Spleen (tissue), 11 donors: ENCODE data around the gene CCNI. TPM values are rescaled to one million over a fixed set of nuclear protein-coding genes. Genes with fewer than 3 reads are reported as not detected.

ENCODE experiments used
- DNase-seq: peaks from one replicate; pipeline ENCODE4 v3.0.0-alpha.2; 2020
- H3K27ac ChIP-seq, 8 donors: fragments of 200-600 bp; sonication (generic) in 7 of 8; 1 replicate in 4 of 8; 2 replicates in 4 of 8; pipeline versions ENCODE4 v1.5.0 to v1.8.0; 2016 to 2021; ENCODE audit warnings: inconsistent platforms in 4 of 8, mild to moderate bottlenecking in 4 of 8, moderate library complexity in 1 of 8
- H3K27me3 ChIP-seq, 7 donors: fragments of 200-600 bp; sonication (generic) in 6 of 7; replicated peaks in 1 of 7; 1 replicate in 4 of 7; 2 replicates in 3 of 7; pipeline versions ENCODE4 v1.5.0 to v1.8.0; 2016 to 2021; ENCODE audit warnings: inconsistent platforms in 3 of 7, mild to moderate bottlenecking in 1 of 7
- H3K36me3 ChIP-seq, 6 donors: fragments of 200-600 bp; sonication (generic) in 5 of 6; 1 replicate in 4 of 6; 2 replicates in 2 of 6; pipeline versions ENCODE4 v1.5.0 to v1.8.0; 2016 to 2021; ENCODE audit warnings: inconsistent platforms in 2 of 6
- H3K4me1 ChIP-seq, 6 donors: fragments of 200-600 bp; sonication (generic) in 5 of 6; 1 replicate in 3 of 6; 2 replicates in 3 of 6; pipeline versions ENCODE4 v1.5.0 to v1.8.0; 2016 to 2021; ENCODE audit warnings: inconsistent platforms in 3 of 6
- H3K4me3 ChIP-seq, 8 donors: fragments of 200-600 bp; sonication (generic) in 7 of 8; 1 replicate in 4 of 8; 2 replicates in 4 of 8; pipeline versions ENCODE4 v1.5.0 to v1.8.0; 2016 to 2021; ENCODE audit warnings: inconsistent platforms in 4 of 8, mild to moderate bottlenecking in 4 of 8, moderate library complexity in 2 of 8
- H3K9me3 ChIP-seq, 8 donors: fragments of 200-600 bp; sonication (generic) in 7 of 8; 1 replicate in 4 of 8; 2 replicates in 4 of 8; pipeline versions ENCODE4 v1.5.0 to v1.8.0; 2016 to 2021; ENCODE audit warnings: inconsistent platforms in 4 of 8
- POLR2A ChIP-seq, 3 donors: fragments of 450-650 bp; IDR thresholded peaks; one replicate each; pipeline ENCODE4 v1.5.1; 2017; ENCODE audit warnings: antibody characterized with exemption in 3 of 3, mild to moderate bottlenecking in 1 of 3
- POLR2AphosphoS5 ChIP-seq, 3 donors: sonication (generic); formaldehyde crosslinking; IDR thresholded peaks; one replicate each; pipeline ENCODE4 v1.5.1; 2017; ENCODE audit warnings: antibody characterized with exemption in 3 of 3
- WGBS, 5 donors: extraction: QIAGEN DNeasy Blood & Tissue Kit in 3 of 5; methylation state at CpG; one replicate each; pipeline versions ENCODE4 v1.1.5 to v1.1.7; 2013 to 2018; 5-methylcytosine and 5-hydroxymethylcytosine counted together
- intact Hi-C: fragments of 100-400 bp; cut with DNase I; formaldehyde crosslinking; loops from one replicate; pipeline ENCODE4 v1.15.0; 2023; ENCODE audit warnings: low total_unique reads
- polyA plus RNA-seq, 3 donors: library from polyadenylated mRNA; stranded (reverse); fragments of 200-250 nt; gene quantifications; one replicate each; pipeline ENCODE4 v1.2.1, GENCODE V29; 2013
- total RNA-seq, 7 donors: library from RNA; depleted of rRNA in 3 of 7; stranded (reverse); fragments of >200 nt in 3 of 7; fragmentation: NEBNext Ultra II Directional in 4 of 7; extraction: Animal tissue kit (Norgen Biotek cat#: 25700) in 4 of 7; gene quantifications; one replicate each; pipeline versions ENCODE4 v1.1.0 to v1.2.1, GENCODE V29; 2016 to 2021
- TF ChIP-seq, protein P1 (sequence below), 11 experiments: fragments of 200-600 bp in 7 of 11; fragments of 450-650 bp in 4 of 11; sonication (generic) in 4 of 11; IDR thresholded peaks in 8 of 11; conservative IDR thresholded peaks in 3 of 11; 1 replicate in 7 of 11; 2 replicates in 4 of 11; pipeline versions ENCODE4 v1.4.0 to v1.8.0; 2016 to 2021; ENCODE audit warnings: antibody characterized with exemption in 11 of 11, inconsistent platforms in 4 of 11, mild to moderate bottlenecking in 1 of 11
- donor health status: healthy with polysubstance abuse.
- donor health status: DM: no; HTN: no; CAD: no; lungs with moderate emphysema.
- donor health status: DM: no; HTN: no; CAD: no.
- donor health status: Bipolar disorder and iron deficiency.
- donor health status: healthy.
- donor health status: DM: no; HTN: no; CAD: no.
- donor health status: DM: yes; HTN: yes; CAD: no.

Gene CCNI
- total and polyA plus RNA-seq, 10 donors: 88.8 to 312 (median 255) TPM

DNA sequence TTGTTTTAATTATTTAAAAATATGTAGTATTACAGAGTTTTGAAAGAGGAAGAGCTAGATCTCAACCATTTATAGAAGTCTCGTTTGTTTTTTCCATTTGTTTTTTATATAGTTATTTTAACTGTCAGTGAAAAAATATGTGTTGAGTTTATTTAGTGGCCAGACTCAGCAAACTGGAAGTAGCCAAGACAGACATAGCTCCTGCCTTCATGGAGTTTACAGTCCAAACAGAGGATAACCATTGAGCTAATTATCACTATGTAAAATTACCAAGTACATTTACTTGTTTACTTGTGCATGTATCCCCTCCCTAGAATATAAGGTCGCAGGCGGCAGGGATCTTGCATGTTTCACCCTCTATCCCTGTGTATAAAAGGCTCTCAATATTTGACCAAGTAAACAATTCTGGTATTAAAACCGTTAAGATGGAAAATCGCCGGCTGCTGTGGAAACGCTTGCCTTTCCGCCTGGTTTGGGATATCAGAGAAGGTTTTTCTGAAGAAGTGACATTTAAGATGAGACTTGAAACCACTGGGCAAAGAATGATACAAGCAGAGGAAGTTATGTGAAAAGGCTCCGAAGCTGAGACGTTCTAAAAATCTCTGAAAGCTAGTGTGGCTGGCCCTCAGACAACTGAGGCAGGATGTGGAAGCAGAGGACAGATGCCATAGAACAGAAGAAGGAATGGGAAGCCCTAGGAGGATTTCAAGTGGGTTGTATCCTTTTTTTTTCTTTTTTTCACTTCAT lies 1.3 kb upstream of the CCNI start:
- Histone ChIP-seq H3K4me3 (peak overlapping the region; percentile 61 to 89 (median 68)), H3K27me3 (no peaks in the 10 kb centered on the region), H3K36me3 (no peaks in the 10 kb centered on the region), H3K4me1 (peaks cover 18 to 80% (median 53%) of the 10 kb centered on the region in 6 donors), H3K27ac (peak overlapping the region; percentile 99 to 100 (median 100)), H3K9me3 (no peaks in the 10 kb centered on the region)
- no peak for DNase-seq
- TF ChIP-seq, protein P1, sequence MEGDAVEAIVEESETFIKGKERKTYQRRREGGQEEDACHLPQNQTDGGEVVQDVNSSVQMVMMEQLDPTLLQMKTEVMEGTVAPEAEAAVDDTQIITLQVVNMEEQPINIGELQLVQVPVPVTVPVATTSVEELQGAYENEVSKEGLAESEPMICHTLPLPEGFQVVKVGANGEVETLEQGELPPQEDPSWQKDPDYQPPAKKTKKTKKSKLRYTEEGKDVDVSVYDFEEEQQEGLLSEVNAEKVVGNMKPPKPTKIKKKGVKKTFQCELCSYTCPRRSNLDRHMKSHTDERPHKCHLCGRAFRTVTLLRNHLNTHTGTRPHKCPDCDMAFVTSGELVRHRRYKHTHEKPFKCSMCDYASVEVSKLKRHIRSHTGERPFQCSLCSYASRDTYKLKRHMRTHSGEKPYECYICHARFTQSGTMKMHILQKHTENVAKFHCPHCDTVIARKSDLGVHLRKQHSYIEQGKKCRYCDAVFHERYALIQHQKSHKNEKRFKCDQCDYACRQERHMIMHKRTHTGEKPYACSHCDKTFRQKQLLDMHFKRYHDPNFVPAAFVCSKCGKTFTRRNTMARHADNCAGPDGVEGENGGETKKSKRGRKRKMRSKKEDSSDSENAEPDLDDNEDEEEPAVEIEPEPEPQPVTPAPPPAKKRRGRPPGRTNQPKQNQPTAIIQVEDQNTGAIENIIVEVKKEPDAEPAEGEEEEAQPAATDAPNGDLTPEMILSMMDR (IDR thresholded peaks at IDR 0.05 in 8 of 11, conservative IDR thresholded peaks at IDR 0.05 in 3 of 11): no peak
- no peak for TF ChIP-seq POLR2AphosphoS5 (IDR thresholded peaks at IDR 0.05)
- TF ChIP-seq POLR2A (IDR thresholded peaks at IDR 0.05): no peak
- intact Hi-C loops: no loop called here
- WGBS, 5 donors: 69 to 83% (median 77%) methylated on average over 10 of the region's 10 CpGs

DNA sequence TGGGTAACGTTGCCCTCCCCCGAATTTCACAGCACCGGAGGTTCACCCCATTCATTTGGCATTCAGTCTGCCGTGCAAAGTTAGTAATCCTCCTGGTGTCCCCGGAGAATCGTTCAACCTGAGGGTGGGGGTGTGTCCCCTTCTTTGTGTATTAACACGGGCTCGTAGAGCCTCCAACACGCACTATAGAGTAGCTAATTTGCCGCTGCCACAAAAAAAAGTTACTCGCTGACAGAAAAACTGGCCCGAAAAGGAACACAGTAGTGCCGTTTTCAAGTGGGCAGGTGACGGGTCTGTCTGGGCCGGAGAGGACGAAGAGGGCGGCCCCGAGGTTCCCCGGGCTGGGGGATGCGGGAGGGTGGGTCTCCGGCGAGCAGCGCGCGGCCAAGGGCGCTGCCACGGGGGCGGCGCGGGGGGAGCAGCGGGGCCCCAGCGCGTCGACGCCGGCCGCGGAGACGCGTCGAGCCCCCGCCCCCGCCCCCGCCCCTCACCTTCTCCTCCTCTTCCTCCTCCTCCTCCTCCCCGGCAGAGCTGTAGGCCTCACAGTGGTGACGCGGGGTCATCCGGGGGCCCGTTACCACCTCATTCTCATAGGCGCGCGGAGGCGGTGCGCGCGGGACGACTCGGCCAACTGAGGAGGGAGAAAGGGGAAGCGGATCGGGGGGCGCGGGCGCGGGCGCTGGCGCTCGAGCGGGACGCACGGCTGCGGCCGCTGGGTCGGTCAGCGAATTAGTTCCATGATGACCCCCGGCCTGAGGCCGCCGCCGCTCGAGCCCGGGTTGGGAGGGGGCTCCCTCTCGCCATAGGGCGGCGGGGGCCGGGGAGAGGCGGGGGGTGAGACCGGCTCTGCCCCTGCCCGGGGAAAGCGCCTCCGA lies 571 bp downstream of the CCNI start:
- peak; percentile 97 for DNase-seq
- WGBS, 5 donors: 0 to 1% (median 1%) methylated on average over 34 to 87 of the region's 89 CpGs
- H3K27me3 ChIP-seq: no peaks in the 10 kb centered on the region
- H3K36me3 ChIP-seq: no peaks in the 10 kb centered on the region
- no peaks in the 10 kb centered on the region for H3K9me3 ChIP-seq
- H3K27ac ChIP-seq: peak overlapping the region; percentile 99 to 100 (median 100)
- intact Hi-C loops: loop anchor here (5.0 kb wide), 1 partner anchor 82 kb away; the partner anchor contains the start of gene CCNG2
- peak overlapping the region; percentile 61 to 89 (median 68) for H3K4me3 ChIP-seq
- peak; percentile 71 to 93 (median 91) for TF ChIP-seq POLR2AphosphoS5 (IDR thresholded peaks at IDR 0.05)
- TF ChIP-seq, protein P1 (IDR thresholded peaks at IDR 0.05 in 8 of 11, conservative IDR thresholded peaks at IDR 0.05 in 3 of 11): no peak
- TF ChIP-seq POLR2A (IDR thresholded peaks at IDR 0.05): peak; percentile 66 to 77 (median 70)
- H3K4me1 ChIP-seq: peaks cover 25 to 84% (median 63%) of the 10 kb centered on the region in 6 donors

DNA sequence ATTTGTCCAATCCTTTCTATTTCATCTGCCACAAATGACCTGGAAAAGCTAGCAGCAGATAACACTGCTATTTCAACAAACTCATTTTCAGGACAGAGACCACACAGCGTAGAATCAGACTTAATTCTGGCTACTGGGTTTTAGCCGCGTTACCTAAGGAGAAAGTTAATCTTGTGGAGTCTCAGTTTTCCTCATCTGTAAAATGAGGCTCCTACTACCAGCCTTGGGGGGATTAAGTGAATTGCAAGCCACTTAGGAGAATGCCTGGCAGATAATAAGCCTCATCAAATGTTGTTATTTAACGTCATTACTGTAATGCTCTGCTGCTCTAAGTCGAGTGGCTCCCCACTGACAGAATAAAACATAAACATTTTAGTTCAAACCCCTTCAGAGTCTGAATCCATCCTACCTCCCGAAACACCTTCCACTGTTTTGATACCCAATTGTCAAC lies 1.4 kb downstream of the CCNI start:
- no peak for DNase-seq
- H3K9me3 ChIP-seq: no peaks in the 10 kb centered on the region
- WGBS, 5 donors: 5 to 8% (median 6%) methylated on average over 6 of the region's 6 CpGs
- intact Hi-C loops: loop anchor here (5.0 kb wide), 1 partner anchor 83 kb away; the partner anchor contains the start of gene CCNG2
- peak overlapping the region; percentile 61 to 89 (median 68) for H3K4me3 ChIP-seq
- H3K36me3 ChIP-seq: no peaks in the 10 kb centered on the region
- H3K4me1 ChIP-seq: peaks cover 28 to 85% (median 71%) of the 10 kb centered on the region in 6 donors
- H3K27ac ChIP-seq: peak overlapping the region; percentile 99 to 100 (median 100)
- TF ChIP-seq, protein P1 (IDR thresholded peaks at IDR 0.05 in 8 of 11, conservative IDR thresholded peaks at IDR 0.05 in 3 of 11): no peak
- no peak for TF ChIP-seq POLR2A (IDR thresholded peaks at IDR 0.05)
- no peaks in the 10 kb centered on the region for H3K27me3 ChIP-seq
